Middle frontal gyrus (tissue), 1 donor: Measurements from ENCODE around the gene NLGN1.
"Not testable (repeated sequence)": the region's sequence is repeated elsewhere in the genome, so short reads cannot be mapped to it uniquely, and the experiment has no call there.

Source experiments
- DNase-seq: peaks from one replicate; pipeline ENCODE4 v3.0.0-alpha.2; 2015; ENCODE audit warnings: low spot score; ENCODE audit errors: extremely low spot score

The NLGN1 gene

GRCh38 chr3:174215456-174215855 is 817.9 kb downstream of the NLGN1 start:
- DNase-seq: no peak

GRCh38 chr3:174216019-174216418 is 818.5 kb downstream of the NLGN1 start:
- DNase-seq: no peak

GRCh38 chr3:174216946-174217718 is 819.6 kb downstream of the NLGN1 start:
- DNase-seq: no peak

- DNase-seq: no peak
Measured at GRCh38 chr3:174218016-174218415, 820.5 kb downstream of the NLGN1 start.

- no peak for DNase-seq
Measured at GRCh38 chr3:174219738-174220137, 822.2 kb downstream of the NLGN1 start.

GRCh38 chr3:174220775-174221554 is 823.4 kb downstream of the NLGN1 start:
- DNase-seq: no peak

GRCh38 chr3:174223042-174223441 is 825.5 kb downstream of the NLGN1 start:
- DNase-seq: no peak

- no peak for DNase-seq
Measured at GRCh38 chr3:174223626-174224025, 826.1 kb downstream of the NLGN1 start.

GRCh38 chr3:174229916-174230315 is 832.4 kb downstream of the NLGN1 start:
- no peak for DNase-seq

- not testable (repeated sequence) for DNase-seq
Measured at GRCh38 chr3:174232028-174232657, 834.6 kb downstream of the NLGN1 start.

GRCh38 chr3:174232658-174233429 is 835.3 kb downstream of the NLGN1 start:
- no peak for DNase-seq

GRCh38 chr3:174233511-174233910 is 836.0 kb downstream of the NLGN1 start:
- DNase-seq: no peak

- DNase-seq: no peak
Measured at GRCh38 chr3:174242311-174243041, 844.9 kb downstream of the NLGN1 start.

- DNase-seq: no peak
Measured at GRCh38 chr3:174243171-174243570, 845.6 kb downstream of the NLGN1 start.

- DNase-seq: no peak
Measured at GRCh38 chr3:174247687-174248152, 850.2 kb downstream of the NLGN1 start.

- no peak for DNase-seq
Measured at GRCh38 chr3:174251681-174252080, 854.1 kb downstream of the NLGN1 start.

- no peak for DNase-seq
Measured at GRCh38 chr3:174253196-174253823, 855.8 kb downstream of the NLGN1 start.

- no peak for DNase-seq
Measured at GRCh38 chr3:174253940-174254339, 856.4 kb downstream of the NLGN1 start.

GRCh38 chr3:174255454-174255853 is 857.9 kb downstream of the NLGN1 start:
- DNase-seq: no peak

- no peak for DNase-seq
Measured at GRCh38 chr3:174266476-174266875, 868.9 kb downstream of the NLGN1 start.
